Body of pancreas (tissue), 4 donors: ENCODE results near the gene BRF1. TPM values are rescaled to one million over a fixed set of nuclear protein-coding genes. Genes with fewer than 3 reads are reported as not detected.
A peak's percentile ranks its signal among the peaks of the same experiment; 100 is the strongest.

ENCODE experiments used
- ATAC-seq: fragments of 150-250 bp; one replicate; pipeline ENCODE4 v1.9.1; 2016
- DNase-seq, 4 donors: peaks; one replicate each; pipeline ENCODE4 v3.0.0-alpha.2; 2019
- H3K27ac ChIP-seq, 4 donors: fragments of 200-600 bp; sonication (generic); 1 replicate in 3 of 4; 2 replicates in 1 of 4; pipeline versions ENCODE4 v1.5.1 to v1.6.1; 2016 to 2019; ENCODE audit warnings: mild to moderate bottlenecking in 1 of 4, mixed read lengths in 1 of 4, moderate library complexity in 1 of 4
- H3K27me3 ChIP-seq, 2 donors: fragments of 200-600 bp; sonication (generic); one replicate each; pipeline ENCODE4 v1.6.0; 2016; ENCODE audit warnings: mild to moderate bottlenecking in 1 of 2
- H3K36me3 ChIP-seq, 2 donors: fragments of 200-600 bp; sonication (generic); replicated peaks in 1 of 2; 2 replicates each; pipeline ENCODE4 v1.5.1; 2016; ENCODE audit warnings: low read depth in 2 of 2; ENCODE audit not compliant: insufficient read depth in 1 of 2
- H3K4me1 ChIP-seq: fragments of 200-600 bp; sonication (generic); one replicate; pipeline ENCODE4 v1.6.0; 2016
- H3K4me3 ChIP-seq, 2 donors: fragments of 200-600 bp; sonication (generic); 1 replicate in 1 of 2; 2 replicates in 1 of 2; pipeline ENCODE4 v1.5.1; 2016 to 2019
- H3K9me3 ChIP-seq, 3 donors: fragments of 200-600 bp; sonication (generic); 1 replicate in 2 of 3; 2 replicates in 1 of 3; pipeline ENCODE4 v1.5.1; 2016
- POLR2A ChIP-seq, 3 donors: fragments of 450-650 bp; IDR thresholded peaks; one replicate each; pipeline ENCODE4 v1.6.1; 2016; ENCODE audit warnings: antibody characterized with exemption in 3 of 3, mild to moderate bottlenecking in 2 of 3
- WGBS, 2 donors: methylation state at CpG; one replicate each; pipeline ENCODE4 v1.1.5; 2017; 5-methylcytosine and 5-hydroxymethylcytosine counted together
- intact Hi-C: fragments of 100-400 bp; cut with DNase I; formaldehyde crosslinking; loops from one replicate; pipeline ENCODE4 v1.15.1; 2023
- total RNA-seq, 2 donors: library from RNA; depleted of rRNA; stranded (reverse); fragments of >200 nt; gene quantifications; one replicate each; pipeline ENCODE4 v1.1.0, GENCODE V29; 2016
- TF ChIP-seq, protein P1 (sequence below), 7 experiments: fragments of 450-650 bp in 4 of 7; fragments of 200-600 bp in 3 of 7; sonication (generic) in 3 of 7; IDR thresholded peaks; one replicate each; pipeline ENCODE4 v1.5.1; 2016 to 2019; ENCODE audit warnings: antibody characterized with exemption in 7 of 7

The BRF1 gene
- total RNA-seq, 2 donors from 2014 or later: 54.5 to 86.7 TPM

DNA sequence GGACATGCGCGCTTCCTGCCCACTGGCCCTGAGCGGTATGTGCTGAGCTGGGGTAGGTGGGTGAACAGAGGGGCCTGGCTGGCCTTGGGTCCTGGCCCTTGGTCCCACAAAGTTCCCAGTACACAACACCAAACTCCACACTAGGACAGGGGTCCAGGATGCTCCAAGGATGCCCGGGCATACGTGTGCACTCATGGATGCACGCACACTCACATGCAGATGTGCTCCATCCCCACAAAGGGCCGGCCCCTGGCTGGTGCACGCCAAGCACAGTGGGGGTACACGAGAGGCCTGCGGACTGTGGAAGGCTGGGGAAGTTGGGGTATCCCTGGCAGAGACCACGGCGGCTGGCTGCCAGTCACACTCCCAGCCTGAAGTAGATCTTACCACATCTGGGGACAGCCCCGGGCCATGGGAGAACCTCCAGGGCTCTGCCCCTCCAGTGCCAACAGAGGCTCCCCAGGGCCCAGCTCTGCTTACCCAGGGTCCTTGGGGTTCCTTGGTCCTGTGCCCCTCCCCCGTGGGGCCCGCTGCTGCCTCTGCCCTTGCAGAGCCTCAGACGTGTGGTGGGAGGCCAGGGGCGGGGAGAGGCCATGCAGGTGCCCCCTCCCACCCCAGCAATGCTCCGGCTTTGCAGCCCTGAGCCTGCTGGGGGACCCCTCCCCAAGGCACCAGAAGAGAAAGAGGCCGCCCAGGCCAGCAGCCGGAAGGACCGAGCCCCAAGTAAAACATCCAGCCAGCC lies 95.7 kb downstream of the BRF1 start:
- H3K4me1 ChIP-seq: peaks cover 49% of the 10 kb centered on the region
- TF ChIP-seq, protein P1, sequence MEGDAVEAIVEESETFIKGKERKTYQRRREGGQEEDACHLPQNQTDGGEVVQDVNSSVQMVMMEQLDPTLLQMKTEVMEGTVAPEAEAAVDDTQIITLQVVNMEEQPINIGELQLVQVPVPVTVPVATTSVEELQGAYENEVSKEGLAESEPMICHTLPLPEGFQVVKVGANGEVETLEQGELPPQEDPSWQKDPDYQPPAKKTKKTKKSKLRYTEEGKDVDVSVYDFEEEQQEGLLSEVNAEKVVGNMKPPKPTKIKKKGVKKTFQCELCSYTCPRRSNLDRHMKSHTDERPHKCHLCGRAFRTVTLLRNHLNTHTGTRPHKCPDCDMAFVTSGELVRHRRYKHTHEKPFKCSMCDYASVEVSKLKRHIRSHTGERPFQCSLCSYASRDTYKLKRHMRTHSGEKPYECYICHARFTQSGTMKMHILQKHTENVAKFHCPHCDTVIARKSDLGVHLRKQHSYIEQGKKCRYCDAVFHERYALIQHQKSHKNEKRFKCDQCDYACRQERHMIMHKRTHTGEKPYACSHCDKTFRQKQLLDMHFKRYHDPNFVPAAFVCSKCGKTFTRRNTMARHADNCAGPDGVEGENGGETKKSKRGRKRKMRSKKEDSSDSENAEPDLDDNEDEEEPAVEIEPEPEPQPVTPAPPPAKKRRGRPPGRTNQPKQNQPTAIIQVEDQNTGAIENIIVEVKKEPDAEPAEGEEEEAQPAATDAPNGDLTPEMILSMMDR (IDR thresholded peaks at IDR 0.05): no peak
- TF ChIP-seq POLR2A (IDR thresholded peaks at IDR 0.05): no peak
- ATAC-seq (no peak), DNase-seq (peak in 1 of 4 donors; percentile 24)
- peaks cover 0 to 14% of the 10 kb centered on the region in 2 donors for H3K27me3 ChIP-seq
- H3K9me3 ChIP-seq: no peaks in the 10 kb centered on the region
- peak overlapping the region; percentile 46 to 56 (median 55) for H3K27ac ChIP-seq
- 20 to 49% methylated on average over 1 to 21 of the region's 21 CpGs for WGBS, 2 donors
- H3K36me3 ChIP-seq: no peaks in the 10 kb centered on the region
- no peak overlapping the region for H3K4me3 ChIP-seq
- intact Hi-C loops: loop anchor here (5.0 kb wide), 2 partner anchors 77 to 142 kb away; no protein-coding TSS in a partner anchor

DNA sequence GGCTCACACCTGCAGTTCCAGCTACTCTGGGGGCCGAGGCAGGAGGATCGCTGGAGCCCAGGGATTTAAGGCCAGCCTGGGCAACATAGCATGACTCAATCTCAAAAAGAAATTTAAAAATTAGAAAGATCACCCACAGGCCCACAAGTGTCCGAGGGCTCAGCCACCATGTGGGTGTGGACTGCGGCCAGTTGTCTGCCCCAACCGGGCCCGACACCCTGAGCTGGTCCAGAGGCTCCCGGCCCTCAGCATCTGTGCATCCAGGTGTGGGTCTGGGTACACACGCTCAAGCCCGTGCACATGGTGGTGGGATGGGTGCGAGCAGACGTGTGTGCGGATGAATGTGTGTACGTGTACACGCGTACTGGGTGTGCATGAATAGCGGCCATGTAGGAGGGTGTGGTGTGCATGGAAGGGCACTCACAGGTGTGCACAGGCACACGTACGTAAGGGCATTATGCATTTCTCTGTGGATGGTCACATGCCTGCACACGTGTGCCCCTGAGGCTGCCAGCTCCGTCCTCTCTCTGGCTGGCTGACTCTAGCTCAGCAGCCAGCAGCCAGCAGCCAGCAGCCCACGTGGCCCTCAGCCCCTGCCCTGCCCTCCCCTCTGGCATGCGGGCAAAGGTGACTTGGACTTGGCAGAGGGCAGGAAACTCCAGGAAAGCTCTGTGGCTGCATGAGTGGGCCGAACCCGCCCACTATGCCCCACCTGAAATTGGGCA lies 96.4 kb downstream of the BRF1 start:
- peak overlapping the region; percentile 46 to 56 (median 55) for H3K27ac ChIP-seq

DNA sequence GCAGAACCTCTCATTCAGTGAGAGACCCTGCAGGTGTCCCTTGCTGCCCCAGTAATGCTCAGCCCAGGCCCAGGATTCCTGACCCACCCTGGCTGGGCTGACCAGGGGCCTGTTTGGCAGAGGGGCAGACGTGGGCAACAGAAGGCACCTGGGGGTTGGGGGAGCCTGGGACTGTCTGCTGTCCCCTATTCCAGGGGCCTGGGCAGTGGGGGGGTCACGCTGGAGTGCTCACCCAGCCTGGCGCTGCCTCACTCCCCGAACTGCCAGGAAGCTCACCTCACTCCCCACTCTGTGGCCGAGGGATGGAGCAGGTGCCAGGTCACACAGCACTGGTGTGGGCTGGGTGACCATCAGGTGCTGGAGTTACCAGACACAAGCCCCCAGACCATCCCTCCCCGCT lies 97.1 kb downstream of the BRF1 start:
- Histone ChIP-seq H3K27me3 (peaks cover 0 to 21% of the 10 kb centered on the region in 2 donors), H3K27ac (peak overlapping the region in 2 of 4 donors; percentile 46 to 56), H3K36me3 (no peaks in the 10 kb centered on the region), H3K9me3 (no peaks in the 10 kb centered on the region), H3K4me3 (no peak overlapping the region), H3K4me1 (peaks cover 49% of the 10 kb centered on the region)
- no peak for ATAC-seq
- DNase-seq: no peak
- WGBS, 2 donors: 81 to 86% methylated on average over 3 to 6 of the region's 6 CpGs
- TF ChIP-seq, protein P1 (IDR thresholded peaks at IDR 0.05): no peak
- TF ChIP-seq POLR2A (IDR thresholded peaks at IDR 0.05): no peak
- intact Hi-C loops: loop anchor here (5.0 kb wide), 2 partner anchors 79 to 144 kb away; no protein-coding TSS in a partner anchor

More for the DNA sequence above, 96.4 kb downstream of the BRF1 start:
- Histone ChIP-seq H3K36me3 (no peaks in the 10 kb centered on the region), H3K27me3 (peaks cover 0 to 18% of the 10 kb centered on the region in 2 donors), H3K4me3 (no peak overlapping the region), H3K9me3 (no peaks in the 10 kb centered on the region), H3K4me1 (peaks cover 49% of the 10 kb centered on the region)
- no peak for TF ChIP-seq POLR2A (IDR thresholded peaks at IDR 0.05)
- TF ChIP-seq, protein P1 (IDR thresholded peaks at IDR 0.05): peak in 1 of 7 experiments; percentile 15
- ATAC-seq (peak; percentile 92), DNase-seq (peak; percentile 89 to 95 (median 93))
- 32 to 34% methylated on average over 13 to 23 of the region's 24 CpGs for WGBS, 2 donors
- intact Hi-C loops: loop anchor here (5.0 kb wide), 2 partner anchors 78 to 143 kb away; no protein-coding TSS in a partner anchor

DNA sequence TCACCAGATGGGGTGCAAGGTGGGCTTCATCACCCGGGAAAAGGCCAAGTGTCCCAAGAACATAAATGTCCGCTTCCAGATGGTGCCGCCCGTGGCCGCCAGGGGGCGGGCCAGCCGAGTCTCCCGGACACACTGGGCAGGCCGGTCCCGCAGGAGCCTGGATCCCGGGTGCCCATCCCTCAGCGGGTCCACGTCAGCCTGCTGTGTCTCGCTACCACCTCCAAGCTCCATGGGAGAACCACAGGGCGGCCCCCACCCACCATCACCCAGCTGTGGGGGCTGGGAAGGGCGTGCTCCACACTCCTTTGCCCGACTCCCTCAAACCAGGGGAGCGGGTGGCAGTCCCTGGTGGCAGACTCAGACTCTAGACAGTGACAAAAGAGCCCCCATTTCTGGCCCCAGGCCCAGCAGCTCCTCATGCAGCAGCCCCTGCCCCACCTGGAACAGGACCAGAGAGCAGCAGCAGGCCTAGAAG lies 97.7 kb downstream of the BRF1 start:
- DNase-seq: peak; percentile 77 to 87 (median 84)
- Histone ChIP-seq H3K27me3 (peaks cover 0 to 25% of the 10 kb centered on the region in 2 donors), H3K27ac (no peak overlapping the region), H3K4me1 (peaks cover 49% of the 10 kb centered on the region), H3K4me3 (no peak overlapping the region), H3K36me3 (no peaks in the 10 kb centered on the region), H3K9me3 (no peaks in the 10 kb centered on the region)
- ATAC-seq: peak; percentile 57
- TF ChIP-seq POLR2A (IDR thresholded peaks at IDR 0.05): no peak
- TF ChIP-seq, protein P1 (IDR thresholded peaks at IDR 0.05): peak; percentile 84 to 96 (median 89)
- intact Hi-C loops: loop anchor here (5.0 kb wide), 2 partner anchors 79 to 144 kb away; no protein-coding TSS in a partner anchor
- 4 to 9% methylated on average over 8 to 18 of the region's 18 CpGs for WGBS, 2 donors
